OCI-LY3 (cell line): ENCODE results near the gene OBSCN.

ENCODE experiments used
- H2AFZ ChIP-seq: fragments of 200-600, 300-600 bp; shearing (Covaris generic); 2 replicates; pipeline ENCODE4 v1.6.0; 2014; ENCODE audit warnings: antibody characterized with exemption, low read depth, low read length
- H3K27ac ChIP-seq: fragments of 200-600, 300-600 bp; sonication (generic); 2 replicates; pipeline ENCODE4 v1.5.1; 2014; ENCODE audit warnings: mild to moderate bottlenecking, low read length, moderate library complexity, mixed read lengths
- H3K27me3 ChIP-seq: fragments of 200-600, 300-600 bp; sonication (generic); 2 replicates; pipeline ENCODE4 v1.6.1; 2014; ENCODE audit warnings: low read depth, low read length, mixed read lengths
- H3K36me3 ChIP-seq: fragments of 200-600, 300-600 bp; sonication (generic); replicated peaks from 2 replicates; pipeline ENCODE3; 2014; ENCODE audit warnings: low read depth, low read length, mixed read lengths
- H3K4me1 ChIP-seq: fragments of 300-600, 200-600 bp; sonication (generic); 2 replicates; pipeline ENCODE4 v1.6.1; 2014; ENCODE audit warnings: low read length, mixed read lengths
- H3K4me2 ChIP-seq: fragments of 200-600, 300-600 bp; sonication (generic); 2 replicates; pipeline ENCODE4 v1.6.1; 2014; ENCODE audit warnings: low read length, mixed read lengths
- H3K4me3 ChIP-seq: fragments of 300-600, 200-600 bp; sonication (generic); 2 replicates; pipeline ENCODE4 v1.5.1; 2014; ENCODE audit warnings: antibody characterized with exemption, mild to moderate bottlenecking, low read length, moderate library complexity
- H3K79me2 ChIP-seq: fragments of 300-600, 200-600 bp; shearing (Covaris generic); 2 replicates; pipeline ENCODE4 v1.6.1; 2014; ENCODE audit warnings: mild to moderate bottlenecking, low read length, mixed read lengths
- H3K9ac ChIP-seq: fragments of 300-600, 200-600 bp; shearing (Covaris generic); 2 replicates; pipeline ENCODE4 v1.6.0; 2014; ENCODE audit warnings: mild to moderate bottlenecking, low read length, moderate library complexity
- H3K9me3 ChIP-seq: fragments of 200-600, 300-600 bp; shearing (Covaris generic); 2 replicates; pipeline ENCODE4 v1.6.1; 2014; ENCODE audit warnings: low read length, mixed read lengths; ENCODE audit not compliant: insufficient read depth
- H4K20me1 ChIP-seq: fragments of 200-600, 300-600 bp; sonication (generic); 2 replicates; pipeline ENCODE4 v1.6.1; 2016; ENCODE audit warnings: low read length, mixed read lengths; ENCODE audit not compliant: insufficient read depth
- EZH2phosphoT487 ChIP-seq: fragments of 200-600 bp; shearing (Covaris generic); IDR thresholded peaks from 2 replicates; pipeline ENCODE4 v1.6.1; 2018; ENCODE audit warnings: antibody characterized with exemption, mixed run types, low read depth
- TF ChIP-seq, protein P1 (sequence below): fragments of 200-600, 300-600 bp; sonication (generic); IDR thresholded peaks from 2 replicates; pipeline ENCODE4 v1.5.1; 2014; ENCODE audit warnings: antibody characterized with exemption, low read length, low read depth

Gene OBSCN

DNA sequence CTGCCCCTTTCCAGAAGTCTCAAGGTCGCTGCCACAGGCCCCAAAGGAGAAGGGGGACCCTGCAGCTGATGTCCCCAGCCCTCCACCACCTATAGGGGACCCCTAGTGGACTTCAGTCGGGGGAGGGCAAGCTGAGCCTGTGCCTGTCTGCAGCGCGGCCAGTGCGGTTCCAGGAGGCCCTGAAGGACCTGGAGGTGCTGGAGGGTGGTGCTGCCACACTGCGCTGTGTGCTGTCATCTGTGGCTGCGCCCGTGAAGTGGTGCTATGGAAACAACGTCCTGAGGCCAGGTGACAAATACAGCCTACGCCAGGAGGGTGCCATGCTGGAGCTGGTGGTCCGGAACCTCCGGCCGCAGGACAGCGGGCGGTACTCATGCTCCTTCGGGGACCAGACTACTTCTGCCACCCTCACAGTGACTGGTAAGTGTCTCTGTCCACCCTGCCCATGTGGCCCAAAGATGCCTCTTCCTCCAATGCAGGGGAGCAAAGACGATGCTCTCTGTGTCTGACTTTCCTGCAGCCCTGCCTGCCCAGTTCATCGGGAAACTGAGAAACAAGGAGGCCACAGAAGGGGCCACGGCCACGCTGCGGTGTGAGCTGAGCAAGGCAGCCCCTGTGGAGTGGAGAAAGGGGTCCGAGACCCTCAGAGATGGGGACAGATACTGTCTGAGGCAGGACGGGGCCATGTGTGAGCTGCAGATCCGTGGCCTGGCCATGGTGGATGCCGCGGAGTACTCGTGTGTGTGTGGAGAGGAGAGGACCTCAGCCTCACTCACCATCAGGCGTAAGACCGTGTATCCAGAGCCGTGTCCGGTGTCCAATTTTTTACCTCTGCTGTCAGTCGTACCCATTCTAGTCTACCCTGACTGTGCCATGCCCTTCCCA is 79.9 kb downstream of the OBSCN start:
- no peaks in the 10 kb centered on the region for H3K9me3 ChIP-seq
- no peaks in the 10 kb centered on the region for H3K79me2 ChIP-seq
- H3K4me2 ChIP-seq, result no peak overlapping the region
- H3K4me1 ChIP-seq, result no peaks in the 10 kb centered on the region
- H2AFZ ChIP-seq, result no peak overlapping the region
- H3K27ac ChIP-seq, result no peak overlapping the region
- H3K9ac ChIP-seq, result no peak overlapping the region
- H3K27me3 ChIP-seq, result no peaks in the 10 kb centered on the region
- no peaks in the 10 kb centered on the region for H3K36me3 ChIP-seq
- no peak for TF ChIP-seq EZH2phosphoT487
- TF ChIP-seq, protein P1, sequence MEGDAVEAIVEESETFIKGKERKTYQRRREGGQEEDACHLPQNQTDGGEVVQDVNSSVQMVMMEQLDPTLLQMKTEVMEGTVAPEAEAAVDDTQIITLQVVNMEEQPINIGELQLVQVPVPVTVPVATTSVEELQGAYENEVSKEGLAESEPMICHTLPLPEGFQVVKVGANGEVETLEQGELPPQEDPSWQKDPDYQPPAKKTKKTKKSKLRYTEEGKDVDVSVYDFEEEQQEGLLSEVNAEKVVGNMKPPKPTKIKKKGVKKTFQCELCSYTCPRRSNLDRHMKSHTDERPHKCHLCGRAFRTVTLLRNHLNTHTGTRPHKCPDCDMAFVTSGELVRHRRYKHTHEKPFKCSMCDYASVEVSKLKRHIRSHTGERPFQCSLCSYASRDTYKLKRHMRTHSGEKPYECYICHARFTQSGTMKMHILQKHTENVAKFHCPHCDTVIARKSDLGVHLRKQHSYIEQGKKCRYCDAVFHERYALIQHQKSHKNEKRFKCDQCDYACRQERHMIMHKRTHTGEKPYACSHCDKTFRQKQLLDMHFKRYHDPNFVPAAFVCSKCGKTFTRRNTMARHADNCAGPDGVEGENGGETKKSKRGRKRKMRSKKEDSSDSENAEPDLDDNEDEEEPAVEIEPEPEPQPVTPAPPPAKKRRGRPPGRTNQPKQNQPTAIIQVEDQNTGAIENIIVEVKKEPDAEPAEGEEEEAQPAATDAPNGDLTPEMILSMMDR, result no peak
- H3K4me3 ChIP-seq, result no peak overlapping the region
- H4K20me1 ChIP-seq, result no peaks in the 10 kb centered on the region

- H2AFZ ChIP-seq, result no peak overlapping the region
- H3K9me3 ChIP-seq, result no peaks in the 10 kb centered on the region
- H3K4me2 ChIP-seq, result no peak overlapping the region
- H3K27ac ChIP-seq, result no peak overlapping the region
- no peaks in the 10 kb centered on the region for H3K79me2 ChIP-seq
- TF ChIP-seq EZH2phosphoT487, result no peak
- TF ChIP-seq, protein P1, result no peak
- no peaks in the 10 kb centered on the region for H4K20me1 ChIP-seq
- no peak overlapping the region for H3K4me3 ChIP-seq
- no peaks in the 10 kb centered on the region for H3K4me1 ChIP-seq
- H3K9ac ChIP-seq, result no peak overlapping the region
- no peaks in the 10 kb centered on the region for H3K36me3 ChIP-seq
- H3K27me3 ChIP-seq, result no peaks in the 10 kb centered on the region
Measured at GRCh38 chr1:228288536-228289238, 80.8 kb downstream of the OBSCN start.

- Histone ChIP-seq H3K36me3 (no peaks in the 10 kb centered on the region), H3K4me3 (no peak overlapping the region), H3K9ac (no peak overlapping the region), H2AFZ (no peak overlapping the region), H3K27me3 (no peaks in the 10 kb centered on the region), H3K4me2 (no peak overlapping the region), H3K4me1 (no peaks in the 10 kb centered on the region), H4K20me1 (no peaks in the 10 kb centered on the region), H3K27ac (no peak overlapping the region), H3K79me2 (no peaks in the 10 kb centered on the region), H3K9me3 (no peaks in the 10 kb centered on the region)
- TF ChIP-seq, protein P1, result no peak
- TF ChIP-seq EZH2phosphoT487, result no peak
Measured at GRCh38 chr1:228289239-228289849, 81.5 kb downstream of the OBSCN start.
